ENCODE results near the gene AKAP13.

AKAP13 gene

DNA sequence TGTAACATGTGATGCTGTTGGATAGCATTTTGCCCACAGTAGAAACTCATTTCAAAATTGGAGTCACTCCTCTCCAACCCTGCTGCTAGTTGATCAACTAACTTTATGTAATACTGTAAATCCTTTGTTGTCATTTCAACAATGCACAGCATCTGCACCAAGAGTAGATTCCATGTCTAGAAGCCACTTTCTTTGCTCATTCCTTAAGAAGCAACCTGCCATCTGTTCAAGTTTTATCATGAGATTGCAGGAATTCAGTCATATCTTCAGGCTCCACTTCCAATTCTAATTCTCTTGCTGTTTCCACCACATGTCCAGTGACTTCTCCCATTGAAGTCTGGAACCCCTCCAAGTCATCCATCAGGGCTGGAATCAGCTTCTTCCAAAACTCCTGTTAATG, 42.9 kb downstream of the AKAP13 start:
- H3K4me3 ChIP-seq (ENCODE audit: insufficient read depth, low read length, poor library complexity, severe bottlenecking), result no peak overlapping the region
- H3K9ac ChIP-seq (ENCODE audit: low read length), result no peak overlapping the region
- H3K36me3 ChIP-seq (ENCODE audit: low read length), result no peaks in the 10 kb centered on the region
- H3K27ac ChIP-seq (ENCODE audit: low read depth, low read length), result peak overlapping the region; percentile 8; the same call in 1 of the 2 replicates
- H3K79me2 ChIP-seq (ENCODE audit: insufficient read depth, low read length), result peaks cover 100% of the 10 kb centered on the region
- TF ChIP-seq EZH2phosphoT487 (conservative IDR thresholded peaks at IDR 0.05; ENCODE audit: low read length), result no peak
- TF ChIP-seq, protein P1, sequence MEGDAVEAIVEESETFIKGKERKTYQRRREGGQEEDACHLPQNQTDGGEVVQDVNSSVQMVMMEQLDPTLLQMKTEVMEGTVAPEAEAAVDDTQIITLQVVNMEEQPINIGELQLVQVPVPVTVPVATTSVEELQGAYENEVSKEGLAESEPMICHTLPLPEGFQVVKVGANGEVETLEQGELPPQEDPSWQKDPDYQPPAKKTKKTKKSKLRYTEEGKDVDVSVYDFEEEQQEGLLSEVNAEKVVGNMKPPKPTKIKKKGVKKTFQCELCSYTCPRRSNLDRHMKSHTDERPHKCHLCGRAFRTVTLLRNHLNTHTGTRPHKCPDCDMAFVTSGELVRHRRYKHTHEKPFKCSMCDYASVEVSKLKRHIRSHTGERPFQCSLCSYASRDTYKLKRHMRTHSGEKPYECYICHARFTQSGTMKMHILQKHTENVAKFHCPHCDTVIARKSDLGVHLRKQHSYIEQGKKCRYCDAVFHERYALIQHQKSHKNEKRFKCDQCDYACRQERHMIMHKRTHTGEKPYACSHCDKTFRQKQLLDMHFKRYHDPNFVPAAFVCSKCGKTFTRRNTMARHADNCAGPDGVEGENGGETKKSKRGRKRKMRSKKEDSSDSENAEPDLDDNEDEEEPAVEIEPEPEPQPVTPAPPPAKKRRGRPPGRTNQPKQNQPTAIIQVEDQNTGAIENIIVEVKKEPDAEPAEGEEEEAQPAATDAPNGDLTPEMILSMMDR (IDR thresholded peaks at IDR 0.05; ENCODE audit: insufficient read depth, low read length, poor library complexity, severe bottlenecking), result no peak
- peaks cover 21% of the 10 kb centered on the region; the same call in 1 of the 2 replicates for H3F3A ChIP-seq (ENCODE audit: insufficient read depth)
- H4K20me1 ChIP-seq (ENCODE audit: low read depth, low read length), result peaks cover 68% of the 10 kb centered on the region
- H3K27me3 ChIP-seq (ENCODE audit: low read length), result no peaks in the 10 kb centered on the region
- no peak overlapping the region for H2AFZ ChIP-seq (ENCODE audit: low read depth, low read length, severe bottlenecking)
- H3K4me2 ChIP-seq (ENCODE audit: low read depth, low read length, poor library complexity, severe bottlenecking), result no peak overlapping the region
- no peaks in the 10 kb centered on the region for H3K9me3 ChIP-seq (ENCODE audit: insufficient read depth, low read length)
- no peaks in the 10 kb centered on the region for H3K9me2 ChIP-seq (replicated peaks; ENCODE audit: insufficient read depth, low read length)

DNA sequence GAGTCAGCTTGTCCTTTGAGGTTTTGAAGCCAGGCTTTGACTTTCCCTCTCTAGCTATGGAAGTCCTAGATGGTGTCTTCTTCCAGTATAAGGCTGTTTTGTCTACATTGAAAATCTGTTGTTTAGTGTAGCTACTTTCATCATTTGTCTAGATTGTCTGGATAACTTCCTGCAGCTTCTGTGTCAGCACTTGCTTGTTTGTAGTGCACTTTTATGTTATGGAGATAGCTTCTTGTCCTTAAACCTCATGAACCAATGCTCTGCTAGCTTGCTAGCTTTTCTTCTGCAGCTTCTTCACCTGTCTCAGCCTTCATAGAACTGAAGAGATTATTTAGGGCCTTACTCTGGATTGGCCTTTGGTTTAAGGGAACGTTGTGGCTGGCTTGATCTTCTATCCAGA, 43.8 kb downstream of the AKAP13 start:
- peaks cover 20% of the 10 kb centered on the region; the same call in 1 of the 2 replicates for H3F3A ChIP-seq (ENCODE audit: insufficient read depth)
- H3K9me2 ChIP-seq (replicated peaks; ENCODE audit: insufficient read depth, low read length), result no peaks in the 10 kb centered on the region
- H3K9ac ChIP-seq (ENCODE audit: low read length), result no peak overlapping the region
- TF ChIP-seq, protein P1 (IDR thresholded peaks at IDR 0.05; ENCODE audit: insufficient read depth, low read length, poor library complexity, severe bottlenecking), result no peak
- no peak for TF ChIP-seq EZH2phosphoT487 (conservative IDR thresholded peaks at IDR 0.05; ENCODE audit: low read length)
- H3K36me3 ChIP-seq (ENCODE audit: low read length), result no peaks in the 10 kb centered on the region
- H3K27me3 ChIP-seq (ENCODE audit: low read length), result no peaks in the 10 kb centered on the region
- no peak overlapping the region for H3K27ac ChIP-seq (ENCODE audit: low read depth, low read length)
- H3K4me2 ChIP-seq (ENCODE audit: low read depth, low read length, poor library complexity, severe bottlenecking), result no peak overlapping the region
- no peak overlapping the region for H3K4me3 ChIP-seq (ENCODE audit: insufficient read depth, low read length, poor library complexity, severe bottlenecking)
- H4K20me1 ChIP-seq (ENCODE audit: low read depth, low read length), result peaks cover 62% of the 10 kb centered on the region
- peaks cover 100% of the 10 kb centered on the region for H3K79me2 ChIP-seq (ENCODE audit: insufficient read depth, low read length)
- H3K9me3 ChIP-seq (ENCODE audit: insufficient read depth, low read length), result no peaks in the 10 kb centered on the region
- H2AFZ ChIP-seq (ENCODE audit: low read depth, low read length, severe bottlenecking), result no peak overlapping the region

DNA sequence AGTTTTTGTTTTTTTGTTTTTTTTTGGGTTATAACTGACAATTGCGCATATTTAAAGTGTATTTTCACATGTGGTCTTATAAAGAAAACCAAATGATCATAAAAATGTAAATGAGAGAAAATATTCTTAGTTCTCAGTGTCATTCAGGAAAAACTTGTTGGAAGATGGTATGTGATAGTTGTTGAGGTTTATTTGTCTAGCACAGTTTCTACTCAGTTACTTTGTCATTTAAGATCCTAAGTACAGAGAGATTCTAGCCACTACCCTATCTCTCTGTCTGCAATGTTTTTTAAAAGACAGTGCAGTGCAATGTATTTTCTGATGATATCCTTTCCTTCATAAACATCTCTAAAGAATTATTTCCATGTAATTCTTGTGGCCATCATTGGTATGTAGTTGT, 46.1 kb downstream of the AKAP13 start:
- Histone ChIP-seq H3K9me2 (replicated peaks; ENCODE audit: insufficient read depth, low read length) (no peaks in the 10 kb centered on the region), H3K36me3 (ENCODE audit: low read length) (no peaks in the 10 kb centered on the region), H3K27ac (ENCODE audit: low read depth, low read length) (no peak overlapping the region), H2AFZ (ENCODE audit: low read depth, low read length, severe bottlenecking) (no peak overlapping the region), H3K79me2 (ENCODE audit: insufficient read depth, low read length) (peaks cover 100% of the 10 kb centered on the region), H3K27me3 (ENCODE audit: low read length) (no peaks in the 10 kb centered on the region), H3K4me2 (ENCODE audit: low read depth, low read length, poor library complexity, severe bottlenecking) (no peak overlapping the region), H3K9ac (ENCODE audit: low read length) (no peak overlapping the region), H3K9me3 (ENCODE audit: insufficient read depth, low read length) (no peaks in the 10 kb centered on the region), H4K20me1 (ENCODE audit: low read depth, low read length) (peaks cover 47% of the 10 kb centered on the region), H3F3A (ENCODE audit: insufficient read depth) (peaks cover 11% of the 10 kb centered on the region; the same call in 1 of the 2 replicates), H3K4me3 (ENCODE audit: insufficient read depth, low read length, poor library complexity, severe bottlenecking) (no peak overlapping the region)
- TF ChIP-seq, protein P1 (IDR thresholded peaks at IDR 0.05; ENCODE audit: insufficient read depth, low read length, poor library complexity, severe bottlenecking), result no peak
- no peak for TF ChIP-seq EZH2phosphoT487 (conservative IDR thresholded peaks at IDR 0.05; ENCODE audit: low read length)

All from SU-DHL-6 (cell line).